Measurements from ENCODE around the gene MBP. TPM values are rescaled to one million over a fixed set of nuclear protein-coding genes. Genes with fewer than 3 reads are reported as not detected.

Gene MBP
- polyA plus RNA-seq, 1 experiment, result 2.1 TPM

DNA sequence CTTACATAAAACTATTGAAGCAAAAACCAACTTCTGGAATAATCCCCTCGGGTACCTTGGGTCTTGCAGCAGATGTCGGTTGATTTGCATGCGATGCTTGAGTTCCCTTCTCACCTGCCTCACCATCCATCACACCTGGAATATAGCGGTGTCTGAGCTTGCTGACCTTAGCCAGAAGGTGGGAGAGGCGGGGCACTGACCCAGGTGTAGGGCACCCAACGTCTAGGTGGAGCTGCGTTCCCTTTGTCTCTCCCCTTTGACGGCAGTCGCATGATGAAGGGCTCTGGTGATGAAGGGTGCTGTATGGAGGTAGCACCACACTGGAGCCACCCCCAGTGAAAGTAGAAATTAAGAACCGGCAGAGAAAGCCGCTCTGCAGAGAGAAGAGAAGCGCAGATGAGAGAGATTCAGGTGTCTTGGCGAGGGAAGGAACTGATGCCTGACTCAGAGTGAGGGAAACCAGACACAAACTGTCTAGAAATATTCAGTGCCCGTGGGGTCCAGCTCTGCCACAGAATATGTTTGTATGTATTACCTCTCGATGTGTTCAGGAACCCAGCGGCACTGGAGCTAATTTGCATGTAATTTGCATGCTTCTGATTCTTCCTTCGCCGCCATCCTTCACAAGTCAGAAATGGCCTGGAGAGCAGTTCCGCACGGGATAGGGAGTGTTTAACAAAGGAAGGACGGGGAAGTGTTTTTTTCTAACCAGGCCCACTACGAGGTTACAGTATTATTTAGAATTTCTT is 19.4 kb upstream of the MBP start:
- Histone ChIP-seq H3K4me3 (ENCODE audit: low read depth, low read length) (no peak overlapping the region), H3K36me3 (ENCODE audit: control insufficient read depth, insufficient read depth, low read length) (no peaks in the 10 kb centered on the region), H3K27me3 (ENCODE audit: control insufficient read depth, insufficient read depth, low read length) (no peaks in the 10 kb centered on the region)
- TF ChIP-seq, protein P1, sequence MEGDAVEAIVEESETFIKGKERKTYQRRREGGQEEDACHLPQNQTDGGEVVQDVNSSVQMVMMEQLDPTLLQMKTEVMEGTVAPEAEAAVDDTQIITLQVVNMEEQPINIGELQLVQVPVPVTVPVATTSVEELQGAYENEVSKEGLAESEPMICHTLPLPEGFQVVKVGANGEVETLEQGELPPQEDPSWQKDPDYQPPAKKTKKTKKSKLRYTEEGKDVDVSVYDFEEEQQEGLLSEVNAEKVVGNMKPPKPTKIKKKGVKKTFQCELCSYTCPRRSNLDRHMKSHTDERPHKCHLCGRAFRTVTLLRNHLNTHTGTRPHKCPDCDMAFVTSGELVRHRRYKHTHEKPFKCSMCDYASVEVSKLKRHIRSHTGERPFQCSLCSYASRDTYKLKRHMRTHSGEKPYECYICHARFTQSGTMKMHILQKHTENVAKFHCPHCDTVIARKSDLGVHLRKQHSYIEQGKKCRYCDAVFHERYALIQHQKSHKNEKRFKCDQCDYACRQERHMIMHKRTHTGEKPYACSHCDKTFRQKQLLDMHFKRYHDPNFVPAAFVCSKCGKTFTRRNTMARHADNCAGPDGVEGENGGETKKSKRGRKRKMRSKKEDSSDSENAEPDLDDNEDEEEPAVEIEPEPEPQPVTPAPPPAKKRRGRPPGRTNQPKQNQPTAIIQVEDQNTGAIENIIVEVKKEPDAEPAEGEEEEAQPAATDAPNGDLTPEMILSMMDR (IDR thresholded peaks at IDR 0.05; ENCODE audit: insufficient read depth, low read depth, low read length), result no peak
- CTCF ChIA-PET, result no interaction called here
- no peak for DNase-seq (ENCODE audit: low read depth)
- POLR2A ChIA-PET, result no interaction called here

- ChIA-PET CTCF (no interaction called here), POLR2A (no interaction called here)
- TF ChIP-seq, protein P1 (IDR thresholded peaks at IDR 0.05; ENCODE audit: insufficient read depth, low read depth, low read length), result no peak
Measured at GRCh38 chr18:77151033-77151771, 18.6 kb upstream of the MBP start.

GRCh38 chr18:77150588-77150987 is 18.0 kb upstream of the MBP start:
- no peak overlapping the region for H3K4me3 ChIP-seq (ENCODE audit: low read depth, low read length)
- CTCF ChIA-PET, result no interaction called here
- no peak for DNase-seq (ENCODE audit: low read depth)
- TF ChIP-seq, protein P1 (IDR thresholded peaks at IDR 0.05; ENCODE audit: insufficient read depth, low read depth, low read length), result no peak
- POLR2A ChIA-PET, result no interaction called here
- no peaks in the 10 kb centered on the region for H3K27me3 ChIP-seq (ENCODE audit: control insufficient read depth, insufficient read depth, low read length)
- H3K36me3 ChIP-seq (ENCODE audit: control insufficient read depth, insufficient read depth, low read length), result no peaks in the 10 kb centered on the region

More at GRCh38 chr18:77151033-77151771, 18.6 kb upstream of the MBP start:
- no peaks in the 10 kb centered on the region for H3K36me3 ChIP-seq (ENCODE audit: control insufficient read depth, insufficient read depth, low read length)
- no peak overlapping the region for H3K4me3 ChIP-seq (ENCODE audit: low read depth, low read length)
- H3K27me3 ChIP-seq (ENCODE audit: control insufficient read depth, insufficient read depth, low read length), result no peaks in the 10 kb centered on the region
- DNase-seq (ENCODE audit: low read depth), result no peak

DNA sequence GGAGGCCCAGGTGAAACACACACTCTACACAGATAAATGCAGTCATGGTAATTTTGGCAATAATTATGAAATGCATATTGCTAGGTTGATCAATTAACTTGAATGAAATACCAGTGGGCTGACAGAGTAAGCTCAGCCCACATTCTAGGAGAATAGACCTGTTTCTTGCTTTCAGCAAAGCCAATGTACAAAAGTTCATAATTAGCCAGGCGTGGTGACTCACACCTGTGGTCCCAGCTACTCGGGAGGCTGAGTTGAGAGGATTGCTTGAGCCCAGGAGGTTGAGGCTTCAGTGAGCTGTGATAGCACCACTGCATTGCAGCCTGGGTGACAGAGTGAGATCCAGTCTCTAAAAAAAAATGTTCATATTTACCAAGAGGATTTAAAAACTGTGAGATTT is 15.7 kb upstream of the MBP start:
- ChIA-PET CTCF (no interaction called here), POLR2A (no interaction called here)
- Histone ChIP-seq H3K27me3 (ENCODE audit: control insufficient read depth, insufficient read depth, low read length) (no peaks in the 10 kb centered on the region), H3K4me3 (ENCODE audit: low read depth, low read length) (no peak overlapping the region), H3K36me3 (ENCODE audit: control insufficient read depth, insufficient read depth, low read length) (no peaks in the 10 kb centered on the region)
- no peak for DNase-seq (ENCODE audit: low read depth)
- TF ChIP-seq, protein P1 (IDR thresholded peaks at IDR 0.05; ENCODE audit: insufficient read depth, low read depth, low read length), result no peak

DNA sequence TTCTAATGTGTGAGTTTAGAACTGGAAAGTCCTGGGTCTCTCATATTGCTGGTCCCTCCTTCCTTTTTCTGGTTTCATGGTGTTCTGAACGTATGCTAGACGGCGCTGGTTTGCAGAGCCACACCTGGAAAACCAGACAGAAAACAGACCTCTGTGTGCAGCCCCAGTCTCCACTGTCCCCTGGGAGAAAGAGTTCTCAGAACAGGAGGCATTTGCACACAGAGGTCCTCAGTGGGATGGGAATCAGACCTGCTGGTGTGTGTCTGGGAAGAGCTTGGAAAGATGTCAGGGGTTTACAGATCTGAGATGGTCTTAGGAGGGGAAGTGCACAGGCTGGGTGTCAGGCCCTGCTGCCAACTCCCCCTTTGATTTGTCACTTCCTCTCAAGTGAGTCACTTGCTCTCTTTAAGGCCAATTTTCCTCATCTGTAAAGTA is 14.9 kb upstream of the MBP start:
- H3K36me3 ChIP-seq (ENCODE audit: control insufficient read depth, insufficient read depth, low read length), result no peaks in the 10 kb centered on the region
- TF ChIP-seq, protein P1 (IDR thresholded peaks at IDR 0.05; ENCODE audit: insufficient read depth, low read depth, low read length), result no peak
- DNase-seq (ENCODE audit: low read depth), result no peak
- H3K27me3 ChIP-seq (ENCODE audit: control insufficient read depth, insufficient read depth, low read length), result no peaks in the 10 kb centered on the region
- no peak overlapping the region for H3K4me3 ChIP-seq (ENCODE audit: low read depth, low read length)
- ChIA-PET POLR2A (no interaction called here), CTCF (interaction anchor here (1.0 kb wide), 1 partner anchor 34 kb away, joined by 5 read pairs; no protein-coding TSS in a partner anchor)

All from BJ (cell line).